ENCODE results near the gene ENPEP. TPM values are rescaled to one million over a fixed set of nuclear protein-coding genes. Genes with fewer than 3 reads are reported as not detected.
A peak's percentile ranks its signal among the peaks of the same experiment; 100 is the strongest.

Gene ENPEP
- total and polyA plus RNA-seq, 2 experiments from 2014 or later: 3.7 to 8.7 TPM

GRCh38 chr4:110442788-110443187 lies 33.2 kb upstream of the ENPEP start:
- Histone ChIP-seq H3K36me3 (replicated peaks; ENCODE audit: insufficient read depth, low read depth) (no peaks in the 10 kb centered on the region), H3K4me1 (ENCODE audit: insufficient read depth) (no peaks in the 10 kb centered on the region), H3K9me3 (ENCODE audit: low read depth) (no peaks in the 10 kb centered on the region), H3K79me2 (no peaks in the 10 kb centered on the region), H3K9me2 (replicated peaks; ENCODE audit: insufficient read depth) (no peaks in the 10 kb centered on the region), H3K27ac (no peak overlapping the region), H3K4me2 (no peak overlapping the region), H3K4me3 (no peak overlapping the region), H2AFZ (no peak overlapping the region), H3K27me3 (no peaks in the 10 kb centered on the region), H4K20me1 (ENCODE audit: insufficient read depth, poor library complexity, severe bottlenecking) (no peaks in the 10 kb centered on the region)
- TF ChIP-seq EZH2 (IDR thresholded peaks at IDR 0.05; ENCODE audit: borderline replicate concordance): no peak
- TF ChIP-seq CTCF (IDR thresholded peaks at IDR 0.05; ENCODE audit: poor library complexity): no peak
- no peak for TF ChIP-seq EZH2phosphoT487 (IDR thresholded peaks at IDR 0.05; ENCODE audit: low read depth, severe bottlenecking, unreplicated experiment)
- WGBS (ENCODE audit: low lambda C conversion rate, missing lambda C conversion rate): 100% methylated on average over 2 of the region's 2 CpGs
- no peak for DNase-seq (ENCODE audit: low spot score)

- Histone ChIP-seq H3K4me1 (ENCODE audit: insufficient read depth) (peaks cover 13% of the 10 kb centered on the region), H3K27me3 (no peaks in the 10 kb centered on the region), H3K4me2 (no peak overlapping the region), H3K36me3 (replicated peaks; ENCODE audit: insufficient read depth, low read depth) (no peaks in the 10 kb centered on the region), H3K79me2 (no peaks in the 10 kb centered on the region), H2AFZ (no peak overlapping the region), H3K4me3 (no peak overlapping the region), H3K27ac (no peak overlapping the region), H4K20me1 (ENCODE audit: insufficient read depth, poor library complexity, severe bottlenecking) (no peaks in the 10 kb centered on the region), H3K9me2 (replicated peaks; ENCODE audit: insufficient read depth) (no peaks in the 10 kb centered on the region), H3K9me3 (ENCODE audit: low read depth) (no peaks in the 10 kb centered on the region)
- DNase-seq (ENCODE audit: low spot score): peak; percentile 31
- 90% methylated on average over 2 of the region's 2 CpGs for WGBS (ENCODE audit: low lambda C conversion rate, missing lambda C conversion rate)
- TF ChIP-seq EZH2 (IDR thresholded peaks at IDR 0.05; ENCODE audit: borderline replicate concordance) (no peak), EZH2phosphoT487 (IDR thresholded peaks at IDR 0.05; ENCODE audit: low read depth, severe bottlenecking, unreplicated experiment) (no peak), CTCF (IDR thresholded peaks at IDR 0.05; ENCODE audit: poor library complexity) (no peak)
These were observed 26.0 kb upstream of the ENPEP start for GRCh38 chr4:110449947-110450346.

GRCh38 chr4:110452546-110452945 lies 23.4 kb upstream of the ENPEP start:
- no peak overlapping the region for H3K4me2 ChIP-seq
- H2AFZ ChIP-seq: no peak overlapping the region
- no peaks in the 10 kb centered on the region for H3K9me3 ChIP-seq (ENCODE audit: low read depth)
- WGBS (ENCODE audit: low lambda C conversion rate, missing lambda C conversion rate): 72% methylated on average over 2 of the region's 2 CpGs
- H3K27me3 ChIP-seq: no peaks in the 10 kb centered on the region
- no peaks in the 10 kb centered on the region for H4K20me1 ChIP-seq (ENCODE audit: insufficient read depth, poor library complexity, severe bottlenecking)
- H3K9me2 ChIP-seq (replicated peaks; ENCODE audit: insufficient read depth): no peaks in the 10 kb centered on the region
- no peak overlapping the region for H3K27ac ChIP-seq
- H3K79me2 ChIP-seq: no peaks in the 10 kb centered on the region
- no peak overlapping the region for H3K4me3 ChIP-seq
- H3K4me1 ChIP-seq (ENCODE audit: insufficient read depth): peaks cover 19% of the 10 kb centered on the region
- TF ChIP-seq EZH2phosphoT487 (IDR thresholded peaks at IDR 0.05; ENCODE audit: low read depth, severe bottlenecking, unreplicated experiment) (no peak), EZH2 (IDR thresholded peaks at IDR 0.05; ENCODE audit: borderline replicate concordance) (no peak), CTCF (IDR thresholded peaks at IDR 0.05; ENCODE audit: poor library complexity) (no peak)
- H3K36me3 ChIP-seq (replicated peaks; ENCODE audit: insufficient read depth, low read depth): no peaks in the 10 kb centered on the region
- DNase-seq (ENCODE audit: low spot score): no peak

- Histone ChIP-seq H3K27ac (peak overlapping the region; percentile 15), H3K9me3 (ENCODE audit: low read depth) (no peaks in the 10 kb centered on the region), H2AFZ (no peak overlapping the region), H3K36me3 (replicated peaks; ENCODE audit: insufficient read depth, low read depth) (no peaks in the 10 kb centered on the region), H3K4me3 (no peak overlapping the region), H3K4me2 (peak overlapping the region; percentile 11), H3K9me2 (replicated peaks; ENCODE audit: insufficient read depth) (no peaks in the 10 kb centered on the region), H3K79me2 (no peaks in the 10 kb centered on the region), H3K27me3 (no peaks in the 10 kb centered on the region), H4K20me1 (ENCODE audit: insufficient read depth, poor library complexity, severe bottlenecking) (no peaks in the 10 kb centered on the region), H3K4me1 (ENCODE audit: insufficient read depth) (peaks cover 25% of the 10 kb centered on the region)
- DNase-seq (ENCODE audit: low spot score): no peak
- TF ChIP-seq EZH2phosphoT487 (IDR thresholded peaks at IDR 0.05; ENCODE audit: low read depth, severe bottlenecking, unreplicated experiment): no peak
- 28% methylated on average over 2 of the region's 2 CpGs for WGBS (ENCODE audit: low lambda C conversion rate, missing lambda C conversion rate)
These were observed 21.5 kb upstream of the ENPEP start for GRCh38 chr4:110454441-110454840.

Measured in hepatocyte (in vitro differentiated cells).